Left ventricle myocardium superior (tissue), 1 donor: ENCODE results near the gene TUFM. TPM values are rescaled to one million over a fixed set of nuclear protein-coding genes. Genes with fewer than 3 reads are reported as not detected.
A peak's percentile ranks its signal among the peaks of the same experiment; 100 is the strongest.
"Not testable (repeated sequence)": the region's sequence is repeated elsewhere in the genome, so short reads cannot be mapped to it uniquely, and the experiment has no call there.

Experiments
- ATAC-seq: fragments of 200-7000 bp; cut with Tn5 transposase; one replicate; pipeline ENCODE4 v1.9.1; 2020; ENCODE audit warnings: mild to moderate bottlenecking, moderate library complexity
- DNase-seq: peaks from one replicate; pipeline ENCODE4 v3.0.0-alpha.2; 2020
- intact Hi-C: fragments of 100-400 bp; cut with micrococcal nuclease; formaldehyde crosslinking; loops from one replicate; pipeline ENCODE4 v1.11.0; 2022
- long read RNA-seq: library from polyadenylated mRNA; unstranded; transcript quantifications from one replicate; pipeline ENCODE4 v2.0.0, GENCODE V29; 2021
- total RNA-seq: library from RNA; stranded (reverse); fragmentation: NEBNext Ultra II Directional; extraction: Animal tissue kit (Norgen Biotek cat#: 25700); gene quantifications from one replicate; pipeline ENCODE4 v1.2.1, GENCODE V29; 2021
- donor health status: DM: no; HTN: yes; CAD: no; lungs with severe emphysema.

Gene TUFM
- 254 TPM for total RNA-seq
- long read RNA-seq, transcript TUFM-201 (10 exons, 2,071 nt), result major isoform, 735 of 836 reads
- long read RNA-seq, transcript TUFM-204 (3 exons, 814 nt), result minor isoform, 9 of 836 reads
- long read RNA-seq, partial matches to known transcripts, result 68 of 836 reads
- long read RNA-seq, other reads (novel, unspliced or antisense), result 24 of 836 reads

DNA sequence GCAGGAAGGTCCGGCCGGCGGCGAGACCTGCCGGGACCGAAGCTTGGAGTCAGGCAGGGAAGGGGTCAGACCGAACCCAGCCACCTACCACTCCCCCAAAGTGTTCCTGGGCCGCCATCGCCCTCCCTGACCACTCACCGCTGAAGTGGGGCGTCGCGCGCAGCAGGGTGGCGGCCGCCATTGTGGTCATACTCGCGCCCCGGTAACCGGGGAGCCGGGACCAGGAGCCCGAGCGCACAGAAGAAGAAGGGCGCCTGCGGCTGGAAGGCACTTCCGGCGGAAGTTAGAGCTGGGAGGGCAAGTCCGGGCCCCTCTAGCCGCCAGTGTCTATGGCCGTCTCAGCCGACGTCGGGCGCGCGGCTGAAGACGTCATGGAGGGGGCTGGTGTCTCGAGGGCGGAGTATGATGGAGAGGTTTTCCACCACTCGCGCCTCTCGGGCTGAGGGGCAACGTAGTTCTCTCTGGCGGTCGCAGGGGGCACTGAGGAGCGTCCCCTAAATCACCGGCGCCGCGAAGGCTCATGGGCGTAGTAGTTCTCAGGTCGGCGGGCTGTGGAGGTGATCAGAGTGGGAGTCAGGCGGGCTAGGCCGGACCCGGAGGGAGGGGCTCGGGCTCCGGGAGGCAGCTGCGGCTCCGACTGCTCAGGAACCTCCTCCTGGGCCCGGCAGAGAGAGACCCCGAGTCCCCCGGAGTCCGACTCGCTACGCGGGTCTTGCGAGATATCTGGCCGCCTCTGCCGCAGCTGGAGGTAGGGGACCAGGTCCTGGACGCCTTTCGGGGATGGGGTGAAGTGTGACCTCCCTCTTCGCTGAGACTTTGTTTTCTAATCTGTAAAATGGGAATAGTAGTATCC is at the start of gene TUFM:
TUFM (minus strand) TSS at position 269 of the 853 bp plus-strand sequence; CDS start at position 190, 79 bp downstream.
- DNase-seq, result peak; percentile 98
- intact Hi-C loops, result no loop called here
- ATAC-seq, result peak; percentile 97

DNA sequence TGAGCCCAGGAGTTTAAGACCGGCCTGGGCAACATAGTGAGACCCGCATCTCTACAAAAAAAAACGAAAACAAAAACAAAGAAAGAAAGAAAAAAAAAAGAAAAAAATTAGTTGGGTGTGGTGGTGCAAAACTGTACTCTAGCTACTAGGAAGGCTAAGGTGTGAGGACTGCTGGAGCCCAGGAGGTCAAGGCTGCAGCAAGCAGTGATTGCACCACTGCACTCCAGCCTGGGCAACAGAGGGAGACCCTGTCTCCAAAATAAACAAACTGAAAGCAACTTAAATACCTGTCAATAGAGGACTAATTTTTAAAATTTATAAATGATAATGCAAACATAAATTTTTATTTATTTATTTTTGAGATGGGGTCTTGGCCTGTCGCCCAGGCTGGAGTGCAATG is 49.5 kb upstream of the TUFM start:
- intact Hi-C loops, result no loop called here
- ATAC-seq (no peak), DNase-seq (no peak)

DNA sequence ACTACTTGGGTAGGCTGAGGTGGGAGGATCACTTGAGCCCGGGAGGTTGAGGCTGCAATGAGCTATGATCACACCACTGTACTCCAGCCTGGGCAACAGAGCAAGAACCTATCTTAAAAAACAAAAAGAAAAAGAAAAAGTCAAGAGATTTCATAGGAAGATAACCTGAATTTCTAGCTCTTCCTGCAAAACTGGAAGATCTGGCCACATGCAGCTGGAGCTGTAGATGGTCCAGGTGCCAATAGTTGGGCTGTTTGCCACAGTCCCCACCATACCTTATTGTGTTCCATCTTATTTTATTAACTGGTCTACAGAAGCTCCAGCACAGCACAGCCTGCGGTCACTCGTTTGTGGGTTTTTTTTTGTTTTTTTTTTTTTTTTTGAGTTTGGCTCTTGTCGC is 47.1 kb upstream of the TUFM start:
- no peak for DNase-seq
- no peak for ATAC-seq
- intact Hi-C loops, result no loop called here

DNA sequence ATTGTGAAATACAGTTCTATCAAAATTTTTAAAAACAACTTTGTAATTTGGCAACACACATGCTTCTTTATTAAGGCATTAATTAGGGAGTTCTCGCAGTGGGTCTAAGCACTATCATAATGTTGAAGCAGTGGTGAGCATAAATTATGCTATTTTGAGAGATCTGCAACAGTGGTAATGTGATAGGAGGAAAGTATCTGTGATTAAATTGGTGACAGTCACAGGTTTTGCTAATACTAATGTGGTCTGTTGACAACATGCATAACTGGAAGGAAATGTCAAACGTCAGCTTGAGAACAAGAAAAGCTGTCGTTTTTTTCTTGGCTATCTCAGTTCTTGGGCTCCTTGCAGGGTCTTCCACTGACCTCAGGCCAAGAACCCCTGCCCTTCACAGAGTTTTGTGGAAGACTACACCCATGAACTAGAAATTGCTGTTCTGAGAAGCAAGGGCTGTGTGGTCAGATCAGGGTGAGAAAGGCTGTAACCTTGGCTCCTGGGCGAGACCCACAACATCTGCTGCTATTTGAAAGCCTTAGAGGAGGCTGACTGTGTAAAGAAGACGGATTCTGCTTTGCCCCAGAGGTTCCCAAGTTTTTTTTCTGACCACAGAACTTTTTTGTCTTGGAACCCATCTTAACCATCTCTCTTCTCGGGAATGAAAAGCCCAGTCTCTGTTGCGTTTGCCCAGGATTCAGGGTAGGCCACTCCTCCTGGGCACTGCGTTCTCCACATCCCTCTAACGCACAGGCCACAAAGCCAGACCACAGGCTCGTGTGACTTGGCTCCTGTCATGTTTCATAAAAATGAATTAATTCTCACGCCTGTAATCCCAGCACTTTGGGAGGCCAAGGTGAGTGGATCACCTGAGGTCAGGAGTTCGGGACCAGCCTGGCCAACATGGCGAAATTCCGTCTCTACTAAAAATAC is 46.1 kb upstream of the TUFM start:
- ATAC-seq (no peak), DNase-seq (no peak)
- intact Hi-C loops, result no loop called here

DNA sequence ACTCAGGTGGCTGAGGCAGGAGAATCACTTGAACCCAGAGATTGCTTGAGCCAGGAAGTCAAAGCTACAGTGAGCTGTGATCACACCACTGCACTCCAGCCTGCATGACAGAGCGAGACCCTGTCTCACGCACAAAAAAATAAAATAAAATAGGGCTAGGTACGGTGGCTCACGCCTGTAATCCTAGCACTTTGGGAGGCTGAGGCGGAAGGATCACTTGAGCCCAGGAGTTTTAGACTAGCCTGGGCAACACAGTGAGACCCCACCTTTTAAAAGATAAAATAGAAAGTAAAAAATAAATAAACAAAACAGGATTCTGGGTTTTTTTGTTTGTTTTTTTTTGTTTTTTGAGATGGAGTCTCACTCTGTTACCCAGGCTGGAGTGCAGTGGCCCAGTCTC is 44.2 kb upstream of the TUFM start:
- ATAC-seq, intact Hi-C loops, DNase-seq: not testable (repeated sequence)

DNA sequence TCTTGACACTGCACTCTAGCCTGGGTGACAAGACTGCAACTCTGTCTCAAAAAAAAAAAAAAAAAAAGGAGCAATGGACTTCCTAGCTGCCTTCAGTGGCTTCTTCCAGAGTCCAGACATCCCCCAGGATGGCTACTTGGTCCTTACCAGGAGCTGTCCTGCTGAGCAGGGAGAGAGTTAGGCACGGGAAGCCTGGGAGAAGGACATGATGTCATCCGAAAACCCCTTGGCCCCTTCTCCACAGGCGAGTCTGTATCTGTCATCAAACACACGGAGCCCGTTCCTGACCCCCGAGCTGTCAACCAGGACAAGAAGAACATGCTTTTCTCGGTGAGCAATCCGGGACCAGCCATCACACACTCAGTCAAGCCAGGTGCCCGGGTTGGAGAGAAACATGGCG is 40.8 kb upstream of the TUFM start:
- DNase-seq (no peak), ATAC-seq (no peak)
- intact Hi-C loops, result no loop called here

DNA sequence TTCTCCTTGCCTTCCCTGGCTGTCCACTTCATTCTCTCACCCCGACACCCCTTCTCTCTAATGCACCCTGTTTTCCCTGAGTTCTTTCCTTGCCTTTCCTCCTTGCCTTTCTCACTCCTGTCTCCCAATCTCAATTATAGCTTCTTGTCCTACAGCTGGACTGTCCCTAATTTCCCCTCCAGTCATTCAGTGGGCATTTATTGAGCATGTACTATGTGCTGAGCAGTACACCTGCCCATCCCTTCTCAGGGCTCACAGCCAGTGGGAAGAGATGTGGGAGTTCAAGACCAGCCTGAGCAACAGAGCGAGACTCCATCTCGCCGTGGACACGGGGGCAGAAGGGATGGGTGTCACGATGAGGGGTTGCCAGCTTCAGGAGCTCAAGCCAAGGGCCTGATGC is 37.9 kb upstream of the TUFM start:
- ATAC-seq, result no peak
- DNase-seq, result no peak
- intact Hi-C loops, result no loop called here

DNA sequence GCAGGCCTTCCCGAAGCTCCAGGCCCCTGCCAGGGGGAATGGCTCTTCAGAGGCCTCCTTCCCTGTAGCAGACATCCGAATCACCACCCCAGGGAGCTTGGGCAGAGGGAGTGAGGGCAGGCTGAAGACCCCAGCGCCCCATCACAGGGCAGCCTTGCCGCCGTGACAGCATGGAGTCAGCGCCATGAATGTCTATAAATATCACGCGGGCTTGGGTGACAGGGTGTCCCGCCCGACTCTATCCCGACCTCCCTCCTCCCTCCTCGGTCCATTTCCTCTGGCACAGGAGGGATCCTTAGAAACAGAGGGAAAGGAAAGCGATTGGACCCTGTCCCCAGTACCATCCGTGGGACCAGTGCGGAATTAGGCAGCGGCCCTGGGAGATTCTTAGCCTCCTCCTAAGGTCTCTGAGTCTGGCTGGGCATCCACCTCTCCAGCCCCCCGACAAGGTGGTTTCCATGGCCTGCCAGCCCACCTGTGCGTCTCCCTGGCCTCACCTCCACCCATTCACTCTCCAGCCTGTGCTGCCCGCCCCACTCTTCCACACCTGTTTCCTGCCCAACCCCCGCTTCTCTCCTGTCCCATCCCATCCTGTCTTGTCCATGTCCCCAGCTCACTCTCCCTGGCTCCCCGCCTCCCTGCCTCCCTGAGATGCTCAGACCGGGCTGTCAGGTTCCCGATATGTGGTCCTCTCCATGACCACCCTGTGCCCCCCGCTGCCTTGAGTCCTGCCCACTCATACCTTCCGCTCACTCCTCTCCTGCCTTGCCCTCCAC is 37.3 kb upstream of the TUFM start:
- DNase-seq (no peak), ATAC-seq (no peak)
- intact Hi-C loops, result no loop called here

DNA sequence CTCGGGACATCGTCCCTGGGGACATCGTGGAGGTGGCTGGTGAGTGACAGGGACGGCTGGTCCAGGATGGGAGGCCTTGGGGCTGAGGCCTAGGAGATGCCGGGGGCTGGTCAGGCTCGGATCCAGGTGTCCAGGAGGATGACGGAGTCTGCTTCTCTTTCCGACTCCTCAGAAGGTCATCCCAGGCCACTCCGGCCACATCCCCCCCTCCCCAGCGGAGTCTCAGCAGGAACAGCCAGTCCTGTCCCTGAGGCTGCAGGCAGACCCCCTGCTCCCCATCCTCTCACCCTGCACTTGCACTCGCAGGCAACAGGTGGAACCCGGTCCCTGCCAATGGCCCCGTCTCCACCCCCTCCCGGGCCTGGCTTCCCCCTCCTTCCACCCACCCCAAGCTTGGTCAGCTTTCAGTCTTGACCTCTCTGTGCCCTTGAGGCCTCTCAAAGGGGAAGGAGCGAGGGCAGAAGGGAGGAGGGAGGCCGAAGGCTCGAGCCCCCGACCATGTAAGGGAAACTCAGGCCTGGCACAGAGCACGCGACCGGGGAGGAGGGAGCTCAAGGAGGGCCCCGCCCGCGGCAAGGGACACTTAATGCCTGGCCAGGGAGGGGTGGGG is 36.5 kb upstream of the TUFM start:
- DNase-seq, result no peak
- intact Hi-C loops, result no loop called here

DNA sequence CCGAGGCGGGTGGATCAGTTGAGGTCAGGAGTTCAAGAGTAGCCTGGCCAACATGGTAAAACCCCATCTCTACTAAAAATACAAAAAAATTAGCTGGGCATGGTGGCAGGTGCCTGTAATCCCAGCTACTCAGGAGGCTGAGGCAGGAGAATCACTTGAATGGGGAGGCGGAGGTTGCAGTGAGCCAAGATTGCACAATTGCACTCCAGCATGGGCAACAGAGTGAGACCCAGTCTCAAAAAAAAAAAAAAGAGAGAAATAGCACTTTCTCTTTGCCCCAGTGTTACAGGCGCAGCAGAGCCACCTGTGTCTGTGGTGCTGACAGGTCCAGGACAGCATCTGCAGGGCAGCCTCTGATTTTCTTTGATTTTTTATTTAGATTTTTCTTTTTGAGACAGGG is 35.4 kb upstream of the TUFM start:
- intact Hi-C loops, ATAC-seq, DNase-seq: not testable (repeated sequence)

More for the DNA sequence above, 36.5 kb upstream of the TUFM start:
- ATAC-seq, result no peak

DNA sequence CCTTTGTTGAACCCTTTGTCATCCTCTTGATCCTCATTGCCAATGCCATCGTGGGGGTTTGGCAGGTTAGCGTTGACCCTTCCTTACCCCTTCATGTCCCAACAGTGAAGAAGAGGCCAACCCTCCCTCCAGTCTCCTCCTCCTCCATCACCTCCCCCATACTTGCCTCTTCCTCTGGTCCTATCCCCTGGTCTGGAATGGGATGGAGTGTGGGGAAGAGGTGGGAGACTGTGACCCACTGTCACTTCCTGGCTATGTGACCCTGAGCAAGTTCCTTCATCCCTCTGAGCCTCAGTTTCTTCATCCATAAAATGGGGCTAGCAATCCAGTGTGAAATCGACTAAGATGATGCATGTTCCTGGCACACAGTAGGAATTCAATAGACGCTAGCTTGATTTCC is 34.8 kb upstream of the TUFM start:
- no peak for ATAC-seq
- intact Hi-C loops, result no loop called here
- DNase-seq, result no peak

DNA sequence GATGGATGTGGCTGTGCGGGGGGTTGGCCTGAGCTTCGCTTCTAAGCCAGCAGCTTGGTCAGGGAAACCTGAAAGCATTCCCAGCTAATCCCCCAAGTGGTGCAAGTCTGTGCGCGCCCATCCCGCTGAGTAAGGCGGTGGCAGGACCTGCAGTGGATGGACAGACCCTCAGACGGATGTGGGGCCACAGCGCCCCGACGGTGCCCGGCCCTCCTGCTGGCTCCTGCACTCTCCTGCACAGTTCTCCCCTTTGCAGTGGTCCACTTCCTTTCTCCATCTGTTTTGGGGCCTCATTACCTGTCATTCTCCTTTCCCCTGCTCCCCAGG is 34.4 kb upstream of the TUFM start:
- intact Hi-C loops, result no loop called here
- ATAC-seq, result no peak

DNA sequence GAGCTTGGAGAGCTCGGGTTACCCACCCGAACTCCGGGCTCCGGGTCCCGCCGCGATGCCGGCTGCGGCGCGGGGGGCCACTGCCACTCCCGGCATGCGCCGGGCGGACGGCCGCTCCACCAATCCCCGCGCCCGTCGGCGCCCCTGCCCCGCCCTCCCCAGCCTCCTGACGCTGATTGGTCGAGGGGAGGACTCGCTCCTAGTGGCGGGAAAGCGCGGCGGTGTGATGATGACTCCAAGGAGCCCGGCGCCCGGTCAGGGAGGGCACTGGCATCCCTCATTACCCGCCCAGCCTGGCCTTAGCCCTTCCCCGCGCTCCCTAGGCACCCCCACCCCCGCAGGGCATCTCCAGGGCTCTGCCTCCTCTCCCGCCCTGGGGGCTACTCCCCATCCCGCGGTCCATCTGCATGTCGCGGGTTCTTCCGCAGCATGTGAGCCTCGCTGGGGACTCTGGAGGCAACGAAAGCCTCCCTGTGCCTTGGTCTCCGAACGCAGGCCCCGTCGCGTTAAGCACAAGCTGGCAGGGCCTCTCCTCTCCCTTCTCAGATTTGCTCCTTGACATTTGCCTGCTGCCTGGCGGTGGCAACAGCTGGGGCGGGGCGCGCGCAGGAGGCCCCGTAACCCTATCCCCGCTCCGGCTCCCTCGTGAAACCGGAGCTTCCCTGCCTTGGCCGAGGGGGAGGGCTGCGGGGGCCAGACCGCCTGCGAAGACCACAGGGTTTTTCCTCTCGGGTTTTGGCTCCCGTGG is 33.9 kb upstream of the TUFM start:
- ATAC-seq (peak; percentile 97), DNase-seq (peak; percentile 92)
- intact Hi-C loops, result no loop called here

More for the DNA sequence above, 34.4 kb upstream of the TUFM start:
- DNase-seq, result no peak

DNA sequence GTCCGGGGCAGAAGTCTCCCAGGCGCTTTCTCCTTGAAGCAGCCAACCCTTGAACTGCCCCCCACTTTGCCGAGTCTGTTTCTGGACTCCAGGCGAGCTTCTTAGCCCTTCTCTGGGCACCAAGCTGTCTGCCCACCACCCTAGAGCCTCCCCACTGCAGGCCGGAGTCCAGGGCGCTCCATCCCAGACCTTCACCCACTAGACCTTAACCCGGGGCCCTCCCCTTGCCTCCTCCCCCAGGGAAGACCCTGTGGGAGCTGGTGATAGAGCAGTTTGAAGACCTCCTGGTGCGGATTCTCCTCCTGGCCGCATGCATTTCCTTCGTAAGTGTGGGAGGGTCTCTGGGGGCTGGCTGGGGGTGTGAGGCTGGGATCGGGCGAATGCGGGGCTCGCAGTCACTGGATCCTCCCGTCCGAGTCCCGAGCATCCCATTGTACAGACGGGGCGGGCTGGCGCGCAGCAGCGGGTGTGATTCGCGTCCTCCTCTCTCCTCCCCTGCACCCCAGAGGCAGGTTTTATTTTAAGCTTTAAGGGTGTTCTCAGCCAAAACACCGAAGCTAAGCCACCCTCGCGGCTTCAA is 33.2 kb upstream of the TUFM start:
- peak; percentile 50 for ATAC-seq
- DNase-seq, result no peak
- intact Hi-C loops, result no loop called here

DNA sequence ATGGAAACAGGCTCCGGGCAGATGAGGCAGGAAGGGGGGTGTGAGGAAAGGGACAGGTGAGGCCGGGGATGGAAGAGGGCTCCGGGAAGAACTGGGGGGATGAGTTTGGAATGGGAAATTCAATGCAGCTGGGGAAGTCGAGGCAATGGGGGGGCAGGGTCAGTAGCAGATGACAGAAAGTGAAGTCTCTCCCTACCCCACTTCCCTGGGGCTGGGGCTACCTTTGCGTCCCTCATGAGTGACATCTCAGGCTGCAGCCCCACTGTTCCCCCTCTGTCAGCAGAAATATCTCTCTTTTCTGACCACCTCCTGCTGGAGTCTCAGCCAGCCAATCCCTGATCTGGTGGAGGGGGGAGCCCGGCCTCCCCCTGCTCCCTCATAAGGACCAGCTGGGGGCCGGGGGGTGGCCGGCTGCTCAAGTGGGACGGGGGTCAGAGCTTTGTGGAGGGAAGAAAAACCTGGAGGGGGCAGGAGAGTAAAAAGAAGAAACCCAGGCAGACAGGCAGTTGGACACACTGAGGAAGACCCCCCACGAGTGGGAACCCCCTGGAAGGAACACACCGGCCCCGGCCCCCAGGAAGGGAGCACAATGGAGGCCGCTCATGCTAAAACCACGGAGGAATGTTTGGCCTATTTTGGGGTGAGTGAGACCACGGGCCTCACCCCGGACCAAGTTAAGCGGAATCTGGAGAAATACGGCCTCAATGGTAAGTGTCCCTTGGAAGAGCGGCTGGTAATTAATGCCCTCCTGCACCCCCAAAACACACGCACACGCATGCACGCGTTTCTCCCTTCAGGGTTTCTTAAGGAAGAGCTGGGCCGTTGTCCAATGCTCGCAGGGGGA is 32.2 kb upstream of the TUFM start, which contains the start of gene ATP2A1:
ATP2A1 (plus strand) TSS at position 406 of the 844 bp plus-strand sequence; CDS start at position 590, 184 bp downstream.
- intact Hi-C loops, result no loop called here
- DNase-seq, result no peak
- ATAC-seq, result no peak

DNA sequence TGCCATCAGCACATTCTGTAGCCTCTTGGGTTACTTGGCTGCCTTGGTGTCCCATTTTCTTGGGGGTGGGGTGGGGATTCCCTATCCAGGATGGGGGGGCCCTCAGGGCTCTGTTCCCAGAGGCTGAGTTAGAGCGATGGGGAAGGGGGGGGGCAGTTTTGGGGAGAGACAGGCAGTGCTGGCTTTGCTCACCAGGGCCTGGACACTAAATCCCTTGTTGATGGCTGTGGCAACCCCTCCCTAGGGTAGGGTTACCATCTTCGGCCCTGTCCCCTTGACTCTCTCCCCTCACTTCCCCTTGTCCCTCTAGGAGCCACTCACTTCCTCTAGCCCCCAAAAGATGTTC is 31.5 kb upstream of the TUFM start:
- no peak for DNase-seq
- ATAC-seq, result no peak
- intact Hi-C loops, result no loop called here
